H1 (cell line): Measurements from ENCODE around the gene MAPK8IP2. TPM values are rescaled to one million over a fixed set of nuclear protein-coding genes. Genes with fewer than 3 reads are reported as not detected.

Experiments
- CTCF ChIA-PET: fragments of 300-600 bp; sonication (Branson Sonifier 250); formaldehyde crosslinking; loops from one replicate; lab custom pipeline; 2021; ENCODE audit not compliant: partially characterized antibody; lab: Charles Lee
- POLR2A ChIA-PET: fragments of 300-600 bp; sonication (Branson Sonifier 250); formaldehyde crosslinking; loops from one replicate; lab custom pipeline; 2021; ENCODE audit warnings: inconsistent platforms; ENCODE audit not compliant: partially characterized antibody; lab: Charles Lee
- DNase-seq, 2 experiments: peaks; one replicate each; pipeline versions ENCODE4 v3.0.0 to v3.0.0-alpha.2; 2010 to 2022; ENCODE audit warnings: low spot score in 2 of 2, low read depth in 1 of 2, mixed read lengths in 1 of 2
- FAIRE-seq: peaks from 2 replicates; lab custom pipeline; 2011; peaks lifted over from hg19 to GRCh38; lab: Jason Lieb, UNC
- H2AFZ ChIP-seq: 2 replicates; pipeline ENCODE4 v1.8.1; 2012; ENCODE audit warnings: low read length, inconsistent platforms
- H2AK5ac ChIP-seq: 2 replicates; pipeline ENCODE4 v1.6.1; 2013; ENCODE audit warnings: low read depth, low read length
- H2BK120ac ChIP-seq: replicated peaks from 2 replicates; pipeline ENCODE3; 2013; ENCODE audit warnings: low read depth, low read length, inconsistent platforms
- H2BK12ac ChIP-seq: 2 replicates; pipeline ENCODE4 v1.6.1; 2013; ENCODE audit warnings: low read depth, low read length
- H2BK15ac ChIP-seq: 2 replicates; pipeline ENCODE4 v1.6.1; 2013; ENCODE audit warnings: low read length
- H2BK20ac ChIP-seq: 2 replicates; pipeline ENCODE4 v1.6.1; 2013; ENCODE audit warnings: low read length
- H2BK5ac ChIP-seq: 2 replicates; pipeline ENCODE4 v1.6.1; 2013; ENCODE audit warnings: low read depth, low read length
- H3K14ac ChIP-seq: 2 replicates; pipeline ENCODE4 v1.6.1; 2013; ENCODE audit warnings: inconsistent platforms; ENCODE audit not compliant: insufficient read length
- H3K18ac ChIP-seq: 2 replicates; pipeline ENCODE4 v1.6.1; 2013; ENCODE audit warnings: low read length; ENCODE audit errors: extremely low read depth
- H3K23ac ChIP-seq: 2 replicates; pipeline ENCODE4 v1.6.1; 2013; ENCODE audit warnings: inconsistent platforms; ENCODE audit not compliant: insufficient read length
- H3K23me2 ChIP-seq: 2 replicates; pipeline ENCODE4 v1.6.1; 2013; ENCODE audit warnings: low read depth, low read length
- H3K27ac ChIP-seq: 2 replicates; pipeline ENCODE4 v1.6.1; 2011; ENCODE audit warnings: low read depth, low read length, inconsistent platforms
- H3K27me3 ChIP-seq, 4 experiments: replicated peaks in 1 of 4; 1 replicate in 1 of 4; 2 replicates in 3 of 4; pipeline versions ENCODE4 v1.6.1 to v1.8.1; 2011 to 2013; ENCODE audit warnings: low read length in 3 of 4, mild to moderate bottlenecking in 3 of 4, inconsistent platforms in 2 of 4, mixed read lengths in 2 of 4, moderate library complexity in 1 of 4; ENCODE audit not compliant: control insufficient read depth in 3 of 4, insufficient read depth in 3 of 4; ENCODE audit errors: extremely low read depth in 1 of 4
- H3K36me3 ChIP-seq, 4 experiments: 2 replicates each; pipeline versions ENCODE4 v1.6.1 to v1.8.1; 2011 to 2013; ENCODE audit warnings: mild to moderate bottlenecking in 4 of 4, low read length in 3 of 4, moderate library complexity in 2 of 4, control low read depth in 1 of 4, inconsistent platforms in 1 of 4; ENCODE audit not compliant: insufficient read depth in 4 of 4, control insufficient read depth in 2 of 4
- H3K4ac ChIP-seq: replicated peaks from 2 replicates; pipeline ENCODE3; 2013; ENCODE audit warnings: low read length, low read depth, mixed read lengths, inconsistent platforms; ENCODE audit not compliant: insufficient read length
- H3K4me1 ChIP-seq, 4 experiments: replicated peaks in 1 of 4; 1 replicate in 1 of 4; 2 replicates in 3 of 4; pipeline versions ENCODE4 v1.6.1 to v1.8.1; 2011 to 2013; ENCODE audit warnings: low read length in 3 of 4, inconsistent platforms in 2 of 4, mixed read lengths in 1 of 4; ENCODE audit not compliant: insufficient read depth in 4 of 4, control insufficient read depth in 3 of 4
- H3K4me2 ChIP-seq, 2 experiments: 2 replicates each; pipeline versions ENCODE4 v1.6.1 to v1.8.1; 2011 to 2013; ENCODE audit warnings: low read depth in 2 of 2, low read length in 2 of 2, control low read depth in 1 of 2, inconsistent platforms in 1 of 2, mild to moderate bottlenecking in 1 of 2; ENCODE audit not compliant: insufficient read depth in 1 of 2
- H3K4me3 ChIP-seq, 4 experiments: fragments of 200-600, 300-600 bp in 1 of 4; sonication (generic), shearing (Covaris generic), sonication (Bioruptor Twin) in 1 of 4; 2 replicates each; pipeline versions ENCODE4 v1.5.1 to v1.8.1; 2011 to 2016; ENCODE audit warnings: low read length in 4 of 4, low read depth in 3 of 4, control low read depth in 2 of 4, inconsistent platforms in 2 of 4, mild to moderate bottlenecking in 2 of 4, mixed read lengths in 1 of 4, moderate library complexity in 1 of 4; ENCODE audit not compliant: insufficient read depth in 2 of 4; ENCODE audit errors: extremely low read depth in 1 of 4
- H3K56ac ChIP-seq: replicated peaks from 2 replicates; pipeline ENCODE3; 2013; ENCODE audit warnings: low read depth, mild to moderate bottlenecking, mixed read lengths, low read length, inconsistent platforms; ENCODE audit not compliant: insufficient read length
- H3K79me1 ChIP-seq: 2 replicates; pipeline ENCODE4 v1.6.1; 2013; ENCODE audit warnings: low read depth, low read length, control low read depth
- H3K79me2 ChIP-seq, 2 experiments: 2 replicates each; pipeline versions ENCODE4 v1.6.1 to v1.8.1; 2012 to 2013; ENCODE audit warnings: low read length in 2 of 2, mild to moderate bottlenecking in 2 of 2, inconsistent platforms in 1 of 2; ENCODE audit not compliant: insufficient read depth in 2 of 2, control insufficient read depth in 1 of 2
- H3K9ac ChIP-seq, 4 experiments: replicated peaks in 1 of 4; 1 replicate in 1 of 4; 2 replicates in 3 of 4; pipeline versions ENCODE4 v1.6.1 to v1.8.1; 2011 to 2013; ENCODE audit warnings: low read depth in 3 of 4, low read length in 3 of 4, control low read depth in 2 of 4, mild to moderate bottlenecking in 2 of 4, moderate library complexity in 2 of 4, inconsistent platforms in 1 of 4; ENCODE audit errors: extremely low read depth in 1 of 4
- H3K9me3 ChIP-seq, 2 experiments: 2 replicates each; pipeline versions ENCODE4 v1.6.1 to v1.8.1; 2012 to 2013; ENCODE audit warnings: mild to moderate bottlenecking in 2 of 2, moderate library complexity in 2 of 2, control low read depth in 1 of 2, inconsistent platforms in 1 of 2, low read depth in 1 of 2, low read length in 1 of 2, mixed read lengths in 1 of 2; ENCODE audit not compliant: insufficient read depth in 2 of 2
- H4K20me1 ChIP-seq, 2 experiments: replicated peaks in 1 of 2; 2 replicates each; pipeline versions ENCODE3 to v1.8.1; 2011 to 2013; ENCODE audit warnings: inconsistent platforms in 2 of 2, low read length in 2 of 2, mild to moderate bottlenecking in 1 of 2; ENCODE audit not compliant: insufficient read depth in 2 of 2, control insufficient read depth in 1 of 2
- H4K5ac ChIP-seq: 2 replicates; pipeline ENCODE4 v1.6.1; 2013; ENCODE audit warnings: low read length, low read depth, mixed read lengths, inconsistent platforms; ENCODE audit not compliant: insufficient read length
- H4K8ac ChIP-seq: 2 replicates; pipeline ENCODE4 v1.8.0; 2013; ENCODE audit warnings: mild to moderate bottlenecking, moderate library complexity, low read length, inconsistent platforms; ENCODE audit not compliant: insufficient read depth; ENCODE audit errors: extremely low read depth
- H4K91ac ChIP-seq: replicated peaks from 2 replicates; pipeline ENCODE3; 2013; ENCODE audit warnings: low read length, mixed read lengths, inconsistent platforms; ENCODE audit not compliant: insufficient read length
- CBX8 ChIP-seq: fragments of 300-800, 300-1000 bp; sonication (generic); IDR thresholded peaks from 2 replicates; pipeline ENCODE4 v1.7.1; 2016; ENCODE audit warnings: low read depth, low read length, borderline replicate concordance
- GTF2F1 ChIP-seq: IDR thresholded peaks from 2 replicates; pipeline ENCODE4 v1.6.1; 2012; ENCODE audit warnings: low read depth, low read length, improper control_type of control experiment, borderline replicate concordance
- HDAC6 ChIP-seq: IDR thresholded peaks from one replicate; pipeline ENCODE4 v1.7.1; 2012; ENCODE audit warnings: low read depth, mild to moderate bottlenecking, inconsistent platforms, low read length, moderate library complexity
- MAX ChIP-seq: IDR thresholded peaks from 2 replicates; pipeline ENCODE4 v1.6.1; 2012; ENCODE audit warnings: inconsistent platforms
- NANOG ChIP-seq: IDR thresholded peaks from 2 replicates; pipeline ENCODE4 v1.6.1; 2011; ENCODE audit warnings: low read length, low read depth, mild to moderate bottlenecking, inconsistent platforms; ENCODE audit not compliant: insufficient read depth, poor library complexity, severe bottlenecking
- TCF12 ChIP-seq: IDR thresholded peaks from 2 replicates; pipeline ENCODE4 v1.6.1; 2011; ENCODE audit warnings: low read depth, mild to moderate bottlenecking, low read length
- ZNF274 ChIP-seq: IDR thresholded peaks from 2 replicates; pipeline ENCODE4 v1.7.0; 2012; ENCODE audit warnings: low read length, borderline replicate concordance; ENCODE audit errors: extremely low read depth
- WGBS, 2 experiments: shearing (Covaris generic) in 1 of 2; methylation state at CpG; one replicate each; pipeline versions ENCODE4 v1.1.6 to v1.1.7; 2013 to 2015; ENCODE audit warnings: low lambda C conversion rate in 2 of 2, mixed read lengths in 2 of 2, inconsistent platforms in 1 of 2, low coverage in 1 of 2, missing lambda C conversion rate in 1 of 2; ENCODE audit not compliant: insufficient replicate concordance in 2 of 2, insufficient coverage in 1 of 2, insufficient read length in 1 of 2; ENCODE audit errors: extremely low coverage in 1 of 2, missing lambda C conversion rate in 1 of 2; 5-methylcytosine and 5-hydroxymethylcytosine counted together
- polyA plus RNA-seq, 7 experiments: library from polyadenylated mRNA; depleted of rRNA in 3 of 7; stranded (reverse) in 5 of 7; unstranded in 2 of 7; fragments of >200 nt in 5 of 7; fragments of 200-250 nt in 2 of 7; gene quantifications; 1 replicate in 5 of 7; 2 replicates in 1 of 7; 4 replicates in 1 of 7; pipeline versions ENCODE4 v1.2.1 to v1.2.3, GENCODE V29; 2011 to 2013; ENCODE audit warnings: missing spikeins in 2 of 7, mixed read lengths in 2 of 7
- total RNA-seq: library from RNA; stranded (reverse); fragmentation: NEBNext Ultra II Directional; extraction: Animal tissue kit (Norgen Biotek cat#: 25700); gene quantifications from 2 replicates; pipeline ENCODE4 v1.2.1, GENCODE V29; 2021
- TF ChIP-seq, protein P1 (sequence below): IDR thresholded peaks from 2 replicates; pipeline ENCODE4 v1.6.1; 2011; ENCODE audit warnings: low read depth, mild to moderate bottlenecking, low read length; ENCODE audit not compliant: insufficient read depth

The MAPK8IP2 gene
- total and polyA plus RNA-seq, 2 of the 8 experiments (the other 6 are each of a cell fraction or from before 2014, with no cell fraction given) = 1.5 to 5.5 TPM

GRCh38 chr22:50571264-50572175, 29.1 kb upstream of the MAPK8IP2 start:
- no peak overlapping the region for H3K18ac ChIP-seq
- POLR2A ChIA-PET = interaction anchor here (0.7 to 3.1 kb wide), 4 partner anchors 9 to 108 kb away, joined by 3 to 10 read pairs (median 6); partner anchors contain the start of genes CHKB and SYCE3
- no peak overlapping the region for H4K5ac ChIP-seq
- no peak overlapping the region for H2AFZ ChIP-seq
- CTCF ChIA-PET = interaction anchor here (1.4 to 8.1 kb wide), 3 partner anchors 7 to 124 kb away, joined by 4 to 84 read pairs (median 11); partner anchors contain the start of gene SYCE3
- H3K56ac ChIP-seq = no peak overlapping the region
- no peaks in the 10 kb centered on the region for H3K23me2 ChIP-seq
- H2BK120ac ChIP-seq = no peak overlapping the region
- H3K27me3 ChIP-seq = no peaks in the 10 kb centered on the region
- no peak overlapping the region for H4K8ac ChIP-seq
- H2BK5ac ChIP-seq = no peak overlapping the region
- FAIRE-seq (no peak), DNase-seq (no peak)
- no peak overlapping the region for H3K23ac ChIP-seq
- no peak overlapping the region for H4K91ac ChIP-seq
- no peak overlapping the region for H2BK20ac ChIP-seq
- H3K27ac ChIP-seq = no peak overlapping the region
- H4K20me1 ChIP-seq = peaks cover 4 to 22% of the 10 kb centered on the region in 2 experiments
- no peaks in the 10 kb centered on the region for H3K79me1 ChIP-seq
- 93% methylated on average over 26 of the region's 26 CpGs; no CpG with 5 or more reads in 1 of the 2 experiments for WGBS, 2 experiments
- no peaks in the 10 kb centered on the region for H3K4me1 ChIP-seq
- H3K9ac ChIP-seq = no peak overlapping the region
- H3K4me2 ChIP-seq = no peak overlapping the region
- peaks cover 12 to 38% (median 29%) of the 10 kb centered on the region in 4 experiments; a peak in 7 of 8 replicates for H3K36me3 ChIP-seq
- H2BK12ac ChIP-seq = no peak overlapping the region
- H3K79me2 ChIP-seq = no peaks in the 10 kb centered on the region
- no peak overlapping the region for H3K14ac ChIP-seq
- H3K4me3 ChIP-seq = no peak overlapping the region
- no peak for TF ChIP-seq MAX
- TF ChIP-seq TCF12 = no peak
- TF ChIP-seq NANOG = no peak
- TF ChIP-seq CBX8 = no peak
- no peak for TF ChIP-seq HDAC6
- no peak for TF ChIP-seq GTF2F1
- TF ChIP-seq, protein P1, sequence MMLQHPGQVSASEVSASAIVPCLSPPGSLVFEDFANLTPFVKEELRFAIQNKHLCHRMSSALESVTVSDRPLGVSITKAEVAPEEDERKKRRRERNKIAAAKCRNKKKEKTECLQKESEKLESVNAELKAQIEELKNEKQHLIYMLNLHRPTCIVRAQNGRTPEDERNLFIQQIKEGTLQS = no peak
- no peak for TF ChIP-seq ZNF274
- H3K9me3 ChIP-seq = no peaks in the 10 kb centered on the region
- no peak overlapping the region for H2BK15ac ChIP-seq
- no peak overlapping the region for H2AK5ac ChIP-seq
- H3K4ac ChIP-seq = no peak overlapping the region
